GM23338 (cell line): ENCODE data around the gene BTBD9.

Experiments used
- CREB1 ChIP-seq: fragments of 250-450 bp; sonication (Bioruptor Pico); IDR thresholded peaks from 2 replicates; pipeline ENCODE4 v1.5.0; 2020; ENCODE audit warnings: low read depth, mild to moderate bottlenecking, moderate library complexity
- CTCF ChIP-seq, 2 experiments: fragments of 200-600 bp in 1 of 2; sonication (generic) in 1 of 2; conservative IDR thresholded peaks; 2 replicates each; pipeline versions ENCODE4 v1.5.1 to v1.6.1; 2016 to 2017; ENCODE audit warnings: antibody characterized with exemption in 2 of 2, low read depth in 2 of 2, mild to moderate bottlenecking in 2 of 2, moderate library complexity in 1 of 2
- ETS1 ChIP-seq: IDR thresholded peaks from 2 replicates; pipeline ENCODE4 v1.6.1; 2016; ENCODE audit warnings: antibody characterized with exemption
- EZH2 ChIP-seq: fragments of 200-600 bp; sonication (generic); IDR thresholded peaks from one replicate; pipeline ENCODE4 v1.8.0; 2017; ENCODE audit warnings: antibody characterized with exemption, mild to moderate bottlenecking, low read depth; ENCODE audit not compliant: unreplicated experiment
- EZH2phosphoT487 ChIP-seq: fragments of 200-600 bp; sonication (generic); IDR thresholded peaks from one replicate; pipeline ENCODE4 v1.8.1; 2018; ENCODE audit warnings: antibody characterized with exemption; ENCODE audit not compliant: unreplicated experiment
- JUNB ChIP-seq: IDR thresholded peaks from one replicate; pipeline ENCODE4 v1.6.1; 2016; ENCODE audit warnings: antibody characterized with exemption; ENCODE audit not compliant: unreplicated experiment
- NANOG ChIP-seq: IDR thresholded peaks from 2 replicates; pipeline ENCODE4 v1.6.1; 2016; ENCODE audit warnings: antibody characterized with exemption, borderline replicate concordance
- POLR2AphosphoS5 ChIP-seq: IDR thresholded peaks from 2 replicates; pipeline ENCODE4 v1.6.1; 2016; ENCODE audit warnings: antibody characterized with exemption, low read depth
- REST ChIP-seq: IDR thresholded peaks from one replicate; pipeline ENCODE4 v1.6.1; 2018; ENCODE audit warnings: antibody characterized with exemption; ENCODE audit not compliant: unreplicated experiment
- STAT1 ChIP-seq: IDR thresholded peaks from one replicate; pipeline ENCODE4 v1.6.1; 2016; ENCODE audit warnings: antibody characterized with exemption; ENCODE audit not compliant: unreplicated experiment
- ZNF114 ChIP-seq: fragments of 250-450 bp; sonication (Bioruptor Pico); IDR thresholded peaks from 2 replicates; pipeline ENCODE4 v1.5.0; 2020; ENCODE audit warnings: mild to moderate bottlenecking, moderate library complexity
- ZNF331 ChIP-seq: fragments of 250-450 bp; sonication (Bioruptor Pico); IDR thresholded peaks from 2 replicates; pipeline ENCODE4 v1.5.0; 2020; ENCODE audit warnings: low read depth, mild to moderate bottlenecking, moderate library complexity
- ZNF462 ChIP-seq: fragments of 250-450 bp; sonication (Bioruptor Pico); IDR thresholded peaks from 2 replicates; pipeline ENCODE4 v1.5.0; 2020; ENCODE audit warnings: mild to moderate bottlenecking, moderate library complexity

- TF ChIP-seq CTCF (conservative IDR thresholded peaks at IDR 0.05; ENCODE audit: low read depth in 2 of 2) (no peak), POLR2AphosphoS5 (no peak), EZH2 (no peak), EZH2phosphoT487 (no peak), STAT1 (no peak), JUNB (no peak), REST (no peak), ZNF114 (CRISPR knock-in tag) (no peak), ZNF331 (CRISPR knock-in tag) (no peak), CREB1 (CRISPR knock-in tag) (no peak), ETS1 (no peak), ZNF462 (no peak), NANOG (no peak)
These were observed 37.3 kb upstream of the BTBD9 start for GRCh38 chr6:38676974-38677544.
